ENCODE data around the gene AQP12B. TPM values are rescaled to one million over a fixed set of nuclear protein-coding genes. Genes with fewer than 3 reads are reported as not detected.

AQP12B gene
- total RNA-seq, 1 experiment from 2014 or later: not detected

DNA sequence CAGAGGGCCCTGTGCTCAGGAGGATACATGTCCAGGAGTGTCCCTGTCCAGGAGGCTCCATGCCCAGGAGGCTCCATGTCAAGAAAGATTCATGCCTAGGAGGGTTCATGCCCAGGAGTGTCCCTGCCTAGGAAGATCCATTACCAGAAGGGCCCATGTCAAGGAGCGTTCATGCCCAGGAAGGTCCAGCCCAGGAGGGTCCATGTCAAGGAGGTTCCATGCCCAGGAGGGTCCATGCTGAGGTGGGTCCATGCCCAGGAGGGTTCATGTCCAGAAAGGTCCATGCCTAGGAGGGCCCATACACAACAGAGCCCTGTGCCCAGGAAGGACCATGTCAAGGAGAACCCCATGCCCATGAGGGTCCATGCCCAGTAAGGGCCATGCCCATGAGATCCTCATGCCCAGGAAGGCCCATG, 50.4 kb downstream of the AQP12B start:
- no peak for DNase-seq (ENCODE audit: low read depth)

DNA sequence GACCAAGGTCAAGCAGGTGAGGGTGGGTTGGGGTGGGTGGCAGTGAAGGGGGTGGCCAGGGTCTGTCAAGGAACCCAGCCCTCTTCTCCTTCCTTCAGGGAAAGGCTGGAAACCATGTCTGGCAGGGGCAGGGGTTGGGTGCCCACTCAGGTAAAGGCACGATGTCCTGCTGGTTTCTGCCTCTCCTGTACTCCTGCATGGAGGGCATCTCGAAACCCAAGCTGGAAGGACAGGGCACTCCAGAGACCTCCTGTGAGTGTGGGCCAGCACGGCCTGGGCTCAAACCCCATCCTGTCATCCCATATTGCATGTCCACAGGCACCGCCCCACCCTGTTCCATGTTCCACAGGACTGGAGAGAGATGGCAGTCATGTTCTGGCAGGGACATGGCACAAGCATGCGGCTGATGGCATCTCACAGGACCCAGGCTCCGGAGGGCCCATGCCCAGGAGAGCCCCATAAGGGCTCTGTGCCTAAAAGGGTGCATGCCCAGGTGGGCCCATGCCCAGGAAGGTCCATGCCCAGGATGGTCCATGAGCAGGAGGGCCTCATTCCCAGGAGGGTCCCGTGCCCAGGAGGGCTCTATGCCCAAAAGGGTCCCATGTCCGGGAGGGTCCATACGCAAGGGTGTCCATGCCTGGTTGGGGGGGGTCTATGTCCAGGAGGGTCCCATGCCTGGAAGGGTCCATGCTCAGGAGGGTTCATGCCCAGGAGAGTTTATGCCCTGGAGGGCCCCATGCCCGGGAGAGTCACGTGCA, 51.0 kb downstream of the AQP12B start:
- no peak for DNase-seq (ENCODE audit: low read depth)

DNA sequence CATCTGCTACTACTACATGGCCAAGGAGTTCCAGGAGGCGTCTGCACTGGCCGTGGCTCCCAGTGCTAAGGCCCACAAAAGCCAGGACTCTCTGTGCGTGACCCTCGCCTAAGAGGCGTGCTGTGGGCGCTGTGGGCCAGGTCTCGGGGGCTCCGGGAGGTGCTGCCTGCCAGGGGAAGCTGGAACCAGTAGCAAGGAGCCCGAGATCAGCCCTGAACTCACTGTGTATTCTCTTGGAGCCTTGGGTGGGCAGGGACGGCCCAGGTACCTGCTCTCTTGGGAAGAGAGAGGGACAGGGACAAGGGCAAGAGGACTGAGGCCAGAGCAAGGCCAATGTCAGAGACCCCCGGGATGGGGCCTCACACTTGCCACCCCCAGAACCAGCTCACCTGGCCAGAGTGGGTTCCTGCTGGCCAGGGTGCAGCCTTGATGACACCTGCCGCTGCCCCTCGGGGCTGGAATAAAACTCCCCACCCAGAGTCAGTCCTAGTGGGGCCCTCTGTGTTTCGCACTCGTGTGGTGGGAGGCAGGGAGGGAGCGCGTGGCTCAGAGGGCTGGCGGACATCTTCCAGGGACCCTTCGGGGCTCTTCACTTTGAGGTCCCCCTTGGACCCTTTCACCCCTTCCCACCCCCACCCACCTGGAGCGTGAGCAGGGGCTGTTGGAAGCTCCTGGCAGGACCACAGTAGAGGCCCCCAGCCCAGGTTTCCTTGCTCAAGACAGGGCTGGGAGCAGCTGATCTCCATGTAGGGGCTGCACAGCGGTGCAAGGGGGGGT, 51.7 kb downstream of the AQP12B start:
- DNase-seq (ENCODE audit: low read depth): no peak

DNA sequence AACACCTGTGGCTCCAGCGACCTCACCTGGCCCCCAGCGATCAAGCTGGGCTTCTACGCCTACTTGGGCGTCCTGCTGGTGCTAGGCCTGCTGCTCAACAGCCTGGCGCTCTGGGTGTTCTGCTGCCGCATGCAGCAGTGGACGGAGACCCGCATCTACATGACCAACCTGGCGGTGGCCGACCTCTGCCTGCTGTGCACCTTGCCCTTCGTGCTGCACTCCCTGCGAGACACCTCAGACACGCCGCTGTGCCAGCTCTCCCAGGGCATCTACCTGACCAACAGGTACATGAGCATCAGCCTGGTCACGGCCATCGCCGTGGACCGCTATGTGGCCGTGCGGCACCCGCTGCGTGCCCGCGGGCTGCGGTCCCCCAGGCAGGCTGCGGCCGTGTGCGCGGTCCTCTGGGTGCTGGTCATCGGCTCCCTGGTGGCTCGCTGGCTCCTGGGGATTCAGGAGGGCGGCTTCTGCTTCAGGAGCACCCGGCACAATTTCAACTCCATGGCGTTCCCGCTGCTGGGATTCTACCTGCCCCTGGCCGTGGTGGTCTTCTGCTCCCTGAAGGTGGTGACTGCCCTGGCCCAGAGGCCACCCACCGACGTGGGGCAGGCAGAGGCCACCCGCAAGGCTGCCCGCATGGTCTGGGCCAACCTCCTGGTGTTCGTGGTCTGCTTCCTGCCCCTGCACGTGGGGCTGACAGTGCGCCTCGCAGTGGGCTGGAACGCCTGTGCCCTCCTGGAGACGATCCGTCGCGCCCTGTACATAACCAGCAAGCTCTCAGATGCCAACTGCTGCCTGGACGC, 52.5 kb downstream of the AQP12B start:
- DNase-seq (ENCODE audit: low read depth): no peak

DNA sequence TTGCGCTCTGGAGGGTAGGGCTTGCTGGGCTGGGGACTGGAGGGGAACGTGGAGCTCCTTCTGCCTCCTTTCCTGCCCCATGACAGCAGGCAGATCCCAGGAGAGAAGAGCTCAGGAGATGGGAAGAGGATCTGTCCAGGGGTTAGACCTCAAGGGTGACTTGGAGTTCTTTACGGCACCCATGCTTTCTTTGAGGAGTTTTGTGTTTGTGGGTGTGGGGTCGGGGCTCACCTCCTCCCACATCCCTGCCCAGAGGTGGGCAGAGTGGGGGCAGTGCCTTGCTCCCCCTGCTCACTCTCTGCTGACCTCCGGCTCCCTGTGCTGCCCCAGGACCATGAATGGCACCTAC, 53.1 kb downstream of the AQP12B start:
- no peak for DNase-seq (ENCODE audit: low read depth)

DNA sequence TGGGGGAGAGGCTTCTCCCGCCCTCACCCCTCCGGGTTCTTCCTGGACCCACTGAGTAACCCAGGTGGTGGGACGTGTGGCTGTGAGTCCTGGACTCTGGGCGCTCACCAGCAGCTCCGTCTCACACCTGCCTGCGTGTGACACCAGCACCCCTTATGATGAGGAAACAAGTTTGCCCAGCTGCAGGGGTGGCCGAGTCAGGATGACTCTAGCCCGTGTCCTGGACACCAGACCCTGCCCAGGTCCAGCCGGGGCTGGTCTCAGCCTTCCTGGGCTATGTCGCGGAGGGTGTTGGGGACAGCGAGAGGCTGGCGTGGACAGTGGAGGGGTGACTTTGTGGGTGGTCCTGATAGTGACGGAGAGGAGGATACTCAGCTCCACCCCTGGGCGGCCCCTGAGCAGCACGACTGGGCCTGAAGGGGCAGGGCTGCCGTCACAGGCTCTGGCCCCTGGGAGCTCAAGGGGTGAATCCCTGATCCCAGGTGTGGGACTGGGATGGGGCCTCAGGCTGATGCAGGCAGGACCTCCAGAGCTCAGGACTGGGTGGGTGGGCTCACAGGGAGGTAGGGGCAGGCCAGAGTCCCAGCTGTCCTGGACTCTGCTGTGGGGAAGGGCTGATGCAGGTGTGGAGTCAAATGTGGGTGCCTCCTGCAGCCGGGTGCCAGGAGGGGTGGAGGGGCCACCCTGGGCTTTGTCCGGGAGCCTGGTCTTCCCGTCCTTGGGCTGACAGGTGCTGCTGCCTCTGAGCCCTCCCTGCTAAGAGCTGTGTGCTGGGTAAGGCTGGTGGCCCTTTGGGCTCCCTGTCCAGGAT, 53.7 kb downstream of the AQP12B start:
- DNase-seq (ENCODE audit: low read depth): no peak

DNA sequence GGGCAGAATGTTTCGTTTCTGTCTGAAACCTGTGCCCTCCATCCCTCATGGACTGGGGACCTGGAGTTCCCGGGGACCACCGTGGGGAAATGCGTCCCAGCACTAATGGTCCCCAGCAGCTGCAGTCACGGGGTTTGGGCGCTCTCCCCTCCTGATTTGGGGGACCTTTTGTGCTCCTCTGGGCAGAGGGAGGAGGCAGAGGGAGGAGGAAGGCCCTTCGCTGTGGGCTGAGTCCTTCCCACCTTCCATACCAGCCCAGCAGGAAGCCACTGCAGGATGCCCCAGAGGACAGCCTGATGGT, 54.2 kb downstream of the AQP12B start:
- no peak for DNase-seq (ENCODE audit: low read depth)

DNA sequence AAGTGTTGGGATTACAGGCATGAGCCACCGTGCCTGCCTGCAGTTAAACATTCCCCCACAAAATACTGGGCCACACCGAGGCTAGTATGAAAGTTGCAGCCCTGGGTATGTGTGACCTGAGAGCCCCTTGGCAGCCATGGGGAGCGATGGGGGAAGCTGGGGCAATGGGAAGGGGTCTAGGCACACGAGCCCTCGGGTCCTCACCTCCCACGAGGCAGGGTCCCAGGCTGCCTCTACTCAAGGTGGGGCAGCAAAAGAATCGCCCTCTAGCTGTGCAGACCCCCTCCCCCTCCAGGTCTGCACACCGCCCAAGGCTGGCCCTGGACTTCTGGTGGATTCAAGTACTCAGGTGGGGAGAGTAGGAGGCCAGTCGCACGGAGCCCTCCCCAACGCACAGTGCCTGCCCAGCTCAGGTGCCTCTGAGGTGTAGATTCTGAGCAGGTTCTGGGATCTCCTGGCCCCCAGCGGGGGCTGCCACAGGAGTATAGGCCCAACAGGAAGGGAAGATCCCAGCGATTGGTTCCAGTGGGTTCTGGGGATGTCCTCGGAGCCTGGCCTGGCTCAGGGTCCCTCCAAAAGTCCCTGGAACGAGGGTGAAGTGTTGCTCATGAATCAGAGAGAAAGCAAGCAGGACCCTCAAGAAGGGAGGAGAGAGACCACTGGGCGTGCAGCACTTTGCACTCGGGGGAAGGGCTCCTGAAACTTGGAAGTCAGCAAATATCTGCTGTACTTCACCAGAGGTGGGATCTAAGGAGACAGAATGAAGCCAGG, 54.8 kb downstream of the AQP12B start:
- DNase-seq (ENCODE audit: low read depth): no peak

DNA sequence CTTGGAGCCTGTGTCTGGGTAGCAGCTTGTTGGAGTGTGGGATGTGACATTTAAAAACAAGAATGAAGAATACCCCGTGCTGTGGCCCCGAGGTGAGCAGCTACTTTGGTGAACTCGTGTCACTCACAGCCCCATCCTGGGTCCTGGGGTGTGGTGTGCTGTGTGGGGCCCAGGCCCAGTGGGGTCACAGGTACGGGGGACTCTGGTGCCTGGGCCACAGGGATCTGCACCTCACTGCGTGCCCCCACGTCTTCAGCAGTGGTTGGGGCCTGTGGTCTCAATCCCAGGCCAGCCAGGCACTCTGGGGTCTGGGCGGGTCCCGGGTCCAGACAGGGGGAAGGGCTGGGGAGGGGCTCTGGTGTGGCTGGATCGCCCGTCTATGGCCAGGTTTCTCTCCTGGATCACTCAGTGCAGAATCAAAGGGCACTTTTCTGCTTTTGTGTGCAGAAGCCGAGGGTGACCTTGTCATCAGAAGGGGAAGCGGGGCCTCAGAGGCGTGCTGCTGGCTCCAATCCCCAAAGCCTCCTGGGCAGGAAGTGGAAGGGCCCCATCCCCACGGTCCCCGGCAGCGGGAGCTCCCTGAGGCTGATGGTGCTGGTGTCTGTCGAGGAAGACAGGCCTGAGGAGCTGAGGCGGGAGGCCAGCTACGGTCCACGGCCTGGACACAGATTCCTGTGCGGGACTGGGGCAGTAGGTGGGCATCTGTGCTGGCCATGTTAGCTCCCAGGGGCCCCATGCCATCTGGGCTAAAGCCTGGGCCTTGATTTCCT, 56.0 kb downstream of the AQP12B start:
- DNase-seq (ENCODE audit: low read depth): peak; percentile 10

Other genes with a start within 250 kb of the AQP12B start
- 13.9 and 24.1 TPM in 2 replicates for gene GPC1, start 247.2 kb downstream of the AQP12B start, total RNA-seq (2014; rRNA removed; shearing (Covaris generic))
- 3.6 and 4.0 TPM in 2 replicates for gene ANKMY1, start 124.9 kb downstream of the AQP12B start, total RNA-seq (2014; rRNA removed; shearing (Covaris generic))
- gene DUSP28, start 122.5 kb downstream of the AQP12B start, total RNA-seq (2014; rRNA removed; shearing (Covaris generic)): 5.3 and 11.7 TPM in 2 replicates
- gene RNPEPL1, start 114.4 kb downstream of the AQP12B start, total RNA-seq (2014; rRNA removed; shearing (Covaris generic)): 13.1 and 15.4 TPM in 2 replicates
- gene CAPN10, start 96.2 kb downstream of the AQP12B start, total RNA-seq (2014; rRNA removed; shearing (Covaris generic)): 11.4 and 14.0 TPM in 2 replicates
- gene GPR35, start 57.4 kb downstream of the AQP12B start, total RNA-seq (2014; rRNA removed; shearing (Covaris generic)): 0.10 and 0.12 TPM in 2 replicates
- gene AQP12A, start 9.0 kb upstream of the AQP12B start, total RNA-seq (2014; rRNA removed; shearing (Covaris generic)): not detected in 2 replicates
- 0.36 TPM in 1 of 2 replicates, not detected in the other for gene KIF1A, start 137.3 kb upstream of the AQP12B start, total RNA-seq (2014; rRNA removed; shearing (Covaris generic))
- gene AGXT, start 185.9 kb upstream of the AQP12B start, total RNA-seq (2014; rRNA removed; shearing (Covaris generic)): 0.10 and 0.24 TPM in 2 replicates
- gene MAB21L4, start 213.3 kb upstream of the AQP12B start, total RNA-seq (2014; rRNA removed; shearing (Covaris generic)): not detected in 2 replicates
- gene CROCC2, start 223.5 kb upstream of the AQP12B start, total RNA-seq (2014; rRNA removed; shearing (Covaris generic)): 0.12 TPM in 1 of 2 replicates, not detected in the other